GM21825 (cell line): ENCODE data around the gene HTR2C.
A peak's percentile ranks its signal among the peaks of the same experiment; 100 is the strongest.
"Not testable (repeated sequence)": the region's sequence is repeated elsewhere in the genome, so short reads cannot be mapped to it uniquely, and the experiment has no call there.

ENCODE experiments used
- ATAC-seq: cut with Tn5 transposase; IDR thresholded peaks from one replicate; pipeline ENCODE4 v1.9.1; 2021; ENCODE audit warnings: mild to moderate bottlenecking, moderate library complexity; ENCODE audit not compliant: unreplicated experiment

The HTR2C gene

GRCh38 chrX:114583646-114584374, at the start of gene HTR2C:
Gene HTR2C, plus strand, starts transcription at chrX:114584086. Its CDS starts 142,851 bp downstream, at chrX:114726937.
- no peak for ATAC-seq

- no peak for ATAC-seq
Measured at GRCh38 chrX:114580336-114580735, 3.5 kb upstream of the HTR2C start.

- no peak for ATAC-seq
Measured at GRCh38 chrX:114581528-114582263, 2.2 kb upstream of the HTR2C start.

GRCh38 chrX:114582264-114582632, 1.6 kb upstream of the HTR2C start:
- ATAC-seq = no peak

GRCh38 chrX:114582698-114583395, 1.0 kb upstream of the HTR2C start:
- no peak for ATAC-seq

- ATAC-seq = no peak
Measured at GRCh38 chrX:114584375-114584943, 573 bp downstream of the HTR2C start.

- no peak for ATAC-seq
Measured at GRCh38 chrX:114584983-114585842, 1.3 kb downstream of the HTR2C start.

- ATAC-seq = no peak
Measured at GRCh38 chrX:114591121-114591520, 7.2 kb downstream of the HTR2C start.

GRCh38 chrX:114599305-114599704, 15.4 kb downstream of the HTR2C start:
- no peak for ATAC-seq

- ATAC-seq = no peak
Measured at GRCh38 chrX:114599911-114600310, 16.0 kb downstream of the HTR2C start.

GRCh38 chrX:114606619-114607018, 22.7 kb downstream of the HTR2C start:
- ATAC-seq = not testable (repeated sequence)

GRCh38 chrX:114611018-114611619, 27.2 kb downstream of the HTR2C start:
- ATAC-seq = peak; percentile 72

GRCh38 chrX:114615765-114616164, 31.9 kb downstream of the HTR2C start:
- ATAC-seq = no peak

GRCh38 chrX:114619874-114620273, 36.0 kb downstream of the HTR2C start:
- peak; percentile 68 for ATAC-seq

- no peak for ATAC-seq
Measured at GRCh38 chrX:114626323-114626722, 42.4 kb downstream of the HTR2C start.

- ATAC-seq = no peak
Measured at GRCh38 chrX:114635986-114636385, 52.1 kb downstream of the HTR2C start.

GRCh38 chrX:114650351-114650750, 66.5 kb downstream of the HTR2C start:
- ATAC-seq = no peak

GRCh38 chrX:114675365-114675764, 91.5 kb downstream of the HTR2C start:
- no peak for ATAC-seq

- not testable (repeated sequence) for ATAC-seq
Measured at GRCh38 chrX:114700533-114700932, 116.6 kb downstream of the HTR2C start.

GRCh38 chrX:114709406-114709805, 125.5 kb downstream of the HTR2C start:
- ATAC-seq = no peak
